Measurements from ENCODE around the gene OR10H5. TPM values are rescaled to one million over a fixed set of nuclear protein-coding genes. Genes with fewer than 3 reads are reported as not detected.
"Not testable (repeated sequence)": the region's sequence is repeated elsewhere in the genome, so short reads cannot be mapped to it uniquely, and the experiment has no call there.

Gene OR10H5
- total RNA-seq, 1 experiment from 2014 or later: not detected

DNA sequence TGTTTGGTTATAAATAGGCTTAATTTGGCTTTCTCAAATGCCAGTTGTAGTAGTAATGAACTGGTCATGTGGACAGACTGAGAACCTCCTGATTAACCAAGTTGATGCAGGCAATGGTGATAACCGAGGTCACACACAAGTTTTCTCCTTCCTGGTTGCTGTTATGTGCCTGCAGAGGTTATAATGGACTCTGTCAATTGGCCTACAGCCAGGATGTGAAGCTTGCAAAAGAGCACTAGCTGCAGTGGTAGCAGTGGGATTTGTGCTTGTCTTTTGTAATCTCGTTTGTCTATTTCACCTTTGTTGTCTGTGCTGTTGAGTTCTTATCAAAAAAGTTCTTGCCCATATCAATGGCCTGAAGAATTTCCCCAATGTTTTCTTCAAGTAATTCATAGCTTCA, 29.1 kb upstream of the OR10H5 start:
- ChIA-PET CTCF (interaction anchor here (0.6 kb wide), 1 partner anchor 136 kb away, joined by 3 read pairs; no protein-coding TSS in a partner anchor), POLR2A (no interaction called here)
- DNase-seq (ENCODE audit: unreplicated experiment): no peak
- no peak overlapping the region for H3K4me3 Mint-ChIP-seq (ENCODE audit: unreplicated experiment)
- no peaks in the 10 kb centered on the region for H3K36me3 Mint-ChIP-seq (ENCODE audit: insufficient read depth, unreplicated experiment)
- TF ChIP-seq, protein P1, sequence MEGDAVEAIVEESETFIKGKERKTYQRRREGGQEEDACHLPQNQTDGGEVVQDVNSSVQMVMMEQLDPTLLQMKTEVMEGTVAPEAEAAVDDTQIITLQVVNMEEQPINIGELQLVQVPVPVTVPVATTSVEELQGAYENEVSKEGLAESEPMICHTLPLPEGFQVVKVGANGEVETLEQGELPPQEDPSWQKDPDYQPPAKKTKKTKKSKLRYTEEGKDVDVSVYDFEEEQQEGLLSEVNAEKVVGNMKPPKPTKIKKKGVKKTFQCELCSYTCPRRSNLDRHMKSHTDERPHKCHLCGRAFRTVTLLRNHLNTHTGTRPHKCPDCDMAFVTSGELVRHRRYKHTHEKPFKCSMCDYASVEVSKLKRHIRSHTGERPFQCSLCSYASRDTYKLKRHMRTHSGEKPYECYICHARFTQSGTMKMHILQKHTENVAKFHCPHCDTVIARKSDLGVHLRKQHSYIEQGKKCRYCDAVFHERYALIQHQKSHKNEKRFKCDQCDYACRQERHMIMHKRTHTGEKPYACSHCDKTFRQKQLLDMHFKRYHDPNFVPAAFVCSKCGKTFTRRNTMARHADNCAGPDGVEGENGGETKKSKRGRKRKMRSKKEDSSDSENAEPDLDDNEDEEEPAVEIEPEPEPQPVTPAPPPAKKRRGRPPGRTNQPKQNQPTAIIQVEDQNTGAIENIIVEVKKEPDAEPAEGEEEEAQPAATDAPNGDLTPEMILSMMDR (IDR thresholded peaks at IDR 0.05; ENCODE audit: unreplicated experiment): no peak
- H3K27me3 Mint-ChIP-seq (ENCODE audit: insufficient read depth, unreplicated experiment): peaks cover 13% of the 10 kb centered on the region
- intact Hi-C loops (cut with micrococcal nuclease): no loop called here
- H3K4me1 Mint-ChIP-seq (ENCODE audit: insufficient read depth, unreplicated experiment): no peaks in the 10 kb centered on the region
- no peak overlapping the region for H3K27ac Mint-ChIP-seq (ENCODE audit: low read depth, unreplicated experiment)
- peaks cover 12% of the 10 kb centered on the region for H3K9me3 Mint-ChIP-seq (ENCODE audit: unreplicated experiment)
- BruUV-seq (replicated peaks): no TSS peak

DNA sequence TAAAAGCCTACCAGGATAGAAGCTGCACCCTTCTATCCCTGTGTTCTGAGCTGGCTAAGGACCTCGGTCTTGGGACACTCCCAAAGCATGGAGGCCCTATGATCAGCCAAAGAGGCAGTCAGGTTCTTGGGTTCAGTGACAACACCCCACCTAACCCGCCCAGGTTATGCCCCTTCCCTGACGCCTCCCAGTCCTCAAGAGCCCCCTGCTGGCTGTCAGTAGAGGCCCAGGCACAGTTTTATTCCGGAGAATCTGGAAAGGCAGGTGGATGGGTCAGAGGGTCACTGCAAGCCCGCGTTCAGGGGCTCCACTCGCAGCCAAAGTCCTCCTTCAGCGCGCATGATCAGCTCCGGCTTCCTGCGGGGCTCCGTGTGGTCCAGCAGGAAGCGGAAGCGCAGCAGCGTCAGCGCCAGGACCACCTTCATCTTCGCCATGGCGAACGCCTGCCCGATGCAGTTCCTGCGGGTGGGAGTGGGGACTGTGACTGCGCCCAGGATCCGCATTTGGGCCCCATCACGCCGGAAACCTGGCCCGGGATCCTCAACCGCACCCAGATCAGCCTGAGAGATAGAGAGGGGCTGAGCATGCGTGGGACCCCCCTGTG, 27.4 kb upstream of the OR10H5 start:
- ChIA-PET CTCF (no interaction called here), POLR2A (no interaction called here)
- H3K27me3 Mint-ChIP-seq (ENCODE audit: insufficient read depth, unreplicated experiment): peaks cover 13% of the 10 kb centered on the region
- BruUV-seq (replicated peaks): no TSS peak
- no peak overlapping the region for H3K4me3 Mint-ChIP-seq (ENCODE audit: unreplicated experiment)
- intact Hi-C loops (cut with micrococcal nuclease): no loop called here
- TF ChIP-seq, protein P1 (IDR thresholded peaks at IDR 0.05; ENCODE audit: unreplicated experiment): no peak
- DNase-seq (ENCODE audit: unreplicated experiment): no peak
- no peak overlapping the region for H3K27ac Mint-ChIP-seq (ENCODE audit: low read depth, unreplicated experiment)
- peaks cover 16% of the 10 kb centered on the region for H3K9me3 Mint-ChIP-seq (ENCODE audit: unreplicated experiment)
- H3K4me1 Mint-ChIP-seq (ENCODE audit: insufficient read depth, unreplicated experiment): no peaks in the 10 kb centered on the region
- H3K36me3 Mint-ChIP-seq (ENCODE audit: insufficient read depth, unreplicated experiment): no peaks in the 10 kb centered on the region

DNA sequence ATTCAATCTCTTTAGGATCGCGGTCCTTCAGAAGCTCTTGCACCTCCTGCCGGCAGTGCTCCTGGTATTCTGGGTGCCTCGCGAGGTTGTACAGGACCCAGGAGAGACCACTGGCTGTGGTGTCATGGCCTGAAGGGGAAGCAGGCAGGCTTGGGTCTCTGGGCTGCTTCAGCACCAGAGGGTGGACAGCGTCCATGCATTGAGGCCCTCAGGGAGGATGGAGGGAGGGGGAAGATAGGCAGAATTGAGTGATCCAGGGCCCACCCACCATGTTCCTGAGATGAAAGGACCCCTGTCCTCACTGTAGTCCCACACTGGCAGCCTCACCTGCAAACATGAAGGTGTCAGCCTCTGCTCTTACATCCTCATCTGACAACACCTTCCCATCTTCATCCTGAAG, 17.9 kb upstream of the OR10H5 start:
- Mint-ChIP-seq H3K36me3 (ENCODE audit: insufficient read depth, unreplicated experiment) (no peaks in the 10 kb centered on the region), H3K4me1 (ENCODE audit: insufficient read depth, unreplicated experiment) (no peaks in the 10 kb centered on the region), H3K27me3 (ENCODE audit: insufficient read depth, unreplicated experiment) (no peaks in the 10 kb centered on the region), H3K9me3 (ENCODE audit: unreplicated experiment) (peaks cover 38% of the 10 kb centered on the region), H3K27ac (ENCODE audit: low read depth, unreplicated experiment) (no peak overlapping the region), H3K4me3 (ENCODE audit: unreplicated experiment) (no peak overlapping the region)
- no peak for DNase-seq (ENCODE audit: unreplicated experiment)
- ChIA-PET POLR2A (no interaction called here), CTCF (no interaction called here)
- no TSS peak for BruUV-seq (replicated peaks)
- intact Hi-C loops (cut with micrococcal nuclease): no loop called here
- TF ChIP-seq, protein P1 (IDR thresholded peaks at IDR 0.05; ENCODE audit: unreplicated experiment): no peak

DNA sequence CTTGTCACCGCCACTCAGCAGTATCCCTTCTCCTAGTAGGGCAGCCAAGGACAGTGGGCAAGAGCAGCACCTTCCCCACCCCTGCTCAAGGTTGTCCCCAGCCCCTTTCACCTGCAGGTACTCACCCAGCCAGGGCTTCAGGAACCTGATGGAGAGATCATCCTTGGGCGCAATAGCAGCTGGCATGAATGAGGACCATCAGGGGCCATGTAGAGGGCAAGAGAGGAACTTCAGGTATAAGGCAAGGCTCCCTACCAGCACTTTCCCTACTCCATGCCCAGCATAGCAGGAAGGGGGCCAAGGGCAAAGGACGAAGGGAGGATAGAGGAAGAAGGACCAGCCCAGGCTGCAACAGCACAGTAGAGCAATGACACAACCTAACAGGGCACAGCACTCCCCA, 13.3 kb upstream of the OR10H5 start:
- DNase-seq (ENCODE audit: unreplicated experiment); H3K27me3 Mint-ChIP-seq (ENCODE audit: insufficient read depth, unreplicated experiment); BruUV-seq (replicated peaks); POLR2A ChIA-PET; H3K4me1 Mint-ChIP-seq (ENCODE audit: insufficient read depth, unreplicated experiment); intact Hi-C loops (cut with micrococcal nuclease); H3K4me3 Mint-ChIP-seq (ENCODE audit: unreplicated experiment); H3K27ac Mint-ChIP-seq (ENCODE audit: low read depth, unreplicated experiment); H3K36me3 Mint-ChIP-seq (ENCODE audit: insufficient read depth, unreplicated experiment); CTCF ChIA-PET: not testable (repeated sequence)
- H3K9me3 Mint-ChIP-seq (ENCODE audit: unreplicated experiment): peaks cover 56% of the 10 kb centered on the region

DNA sequence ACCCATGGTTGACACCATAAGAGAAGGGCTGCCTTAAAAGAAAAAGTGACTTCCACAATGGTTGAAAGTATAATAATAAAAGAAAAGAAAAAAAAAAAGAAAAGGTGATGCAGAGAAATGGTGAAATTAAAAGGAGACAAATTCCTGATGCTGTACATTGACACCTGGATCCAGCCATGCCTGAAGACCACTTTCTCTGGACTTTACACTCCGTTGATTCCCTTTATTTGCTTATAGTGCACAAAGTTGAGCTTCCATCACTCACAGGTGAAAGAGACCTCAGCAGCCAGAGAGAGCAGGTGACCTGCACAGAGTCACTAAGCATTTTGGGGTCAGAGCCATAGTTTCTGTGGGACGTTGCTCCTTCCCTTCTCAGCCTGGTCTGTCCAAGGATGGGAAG, 12.2 kb upstream of the OR10H5 start:
- no TSS peak for BruUV-seq (replicated peaks)
- no peak overlapping the region for H3K27ac Mint-ChIP-seq (ENCODE audit: low read depth, unreplicated experiment)
- CTCF ChIA-PET: interaction anchor here (0.5 kb wide), 1 partner anchor 403 kb away, joined by 3 read pairs; no protein-coding TSS in a partner anchor
- intact Hi-C loops (cut with micrococcal nuclease): no loop called here
- no peak for DNase-seq (ENCODE audit: unreplicated experiment)
- POLR2A ChIA-PET: no interaction called here
- H3K4me1 Mint-ChIP-seq (ENCODE audit: insufficient read depth, unreplicated experiment): no peaks in the 10 kb centered on the region
- H3K9me3 Mint-ChIP-seq (ENCODE audit: unreplicated experiment): peaks cover 52% of the 10 kb centered on the region
- no peaks in the 10 kb centered on the region for H3K27me3 Mint-ChIP-seq (ENCODE audit: insufficient read depth, unreplicated experiment)
- H3K4me3 Mint-ChIP-seq (ENCODE audit: unreplicated experiment): no peak overlapping the region
- TF ChIP-seq, protein P1 (IDR thresholded peaks at IDR 0.05; ENCODE audit: unreplicated experiment): no peak
- H3K36me3 Mint-ChIP-seq (ENCODE audit: insufficient read depth, unreplicated experiment): no peaks in the 10 kb centered on the region
